HG03039 (cell line): ENCODE data around the gene FFAR4.

Experiments
- ATAC-seq: cut with Tn5 transposase; IDR thresholded peaks from one replicate; pipeline ENCODE4 v1.9.1; 2021; ENCODE audit warnings: mild to moderate bottlenecking, moderate library complexity; ENCODE audit not compliant: unreplicated experiment

Gene FFAR4

DNA sequence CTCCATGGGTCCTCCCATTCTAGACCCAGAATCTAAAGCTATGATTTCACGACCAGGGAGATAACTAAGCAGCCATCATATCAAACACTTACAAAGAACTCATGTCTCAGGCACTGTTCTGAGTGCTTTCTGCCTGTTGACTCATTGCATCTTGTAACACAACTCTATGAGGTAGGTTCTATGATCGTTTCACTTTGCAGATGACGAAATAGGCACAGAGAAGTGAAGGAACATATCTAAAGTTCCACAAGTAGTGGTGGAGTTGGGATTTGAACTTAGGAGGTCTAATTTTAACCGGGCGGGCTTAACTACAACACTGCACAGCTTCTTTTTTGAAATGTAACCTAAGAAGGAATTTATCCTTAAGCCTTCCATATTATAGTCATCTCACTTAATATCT lies 31.7 kb downstream of the FFAR4 start:
- no peak for ATAC-seq

DNA sequence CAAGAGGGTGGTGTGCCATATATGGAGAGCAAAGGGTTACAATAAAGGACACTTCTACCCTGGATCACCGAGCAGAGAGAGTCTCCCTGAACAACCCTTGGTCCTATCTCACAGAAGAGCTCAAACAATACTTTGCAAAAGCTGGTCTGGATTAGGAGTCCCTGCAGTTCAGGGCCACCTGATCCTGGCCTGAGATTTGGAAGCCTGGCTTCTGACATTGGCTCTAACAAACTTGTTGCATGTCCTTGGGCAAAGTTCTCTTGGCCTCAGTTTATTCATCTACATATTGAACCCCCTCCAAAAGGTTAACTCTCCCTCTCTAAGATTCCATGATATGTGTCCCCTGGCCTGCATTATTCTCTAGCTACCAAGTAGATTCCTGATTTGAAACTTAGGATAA lies 32.9 kb downstream of the FFAR4 start:
- ATAC-seq: no peak

DNA sequence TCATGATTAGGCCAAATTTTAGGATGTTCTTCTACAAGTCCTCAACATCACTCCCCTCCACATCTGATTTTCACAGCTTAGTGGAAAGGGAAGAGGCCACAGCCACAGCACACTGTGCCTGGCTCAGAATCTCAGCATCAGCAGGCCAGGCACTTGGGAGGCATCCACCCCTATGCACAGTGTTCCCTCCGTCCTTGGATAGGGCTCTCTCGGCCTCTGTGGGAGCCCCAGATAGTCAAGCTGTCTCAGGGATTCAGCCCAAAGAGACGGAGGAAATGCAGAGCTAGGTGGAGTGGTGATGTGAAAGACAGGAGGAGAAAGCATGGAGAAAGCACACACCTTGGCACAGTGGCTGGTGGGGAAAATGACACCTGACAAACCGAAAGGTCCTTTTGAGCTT lies 33.3 kb downstream of the FFAR4 start:
- ATAC-seq: no peak

DNA sequence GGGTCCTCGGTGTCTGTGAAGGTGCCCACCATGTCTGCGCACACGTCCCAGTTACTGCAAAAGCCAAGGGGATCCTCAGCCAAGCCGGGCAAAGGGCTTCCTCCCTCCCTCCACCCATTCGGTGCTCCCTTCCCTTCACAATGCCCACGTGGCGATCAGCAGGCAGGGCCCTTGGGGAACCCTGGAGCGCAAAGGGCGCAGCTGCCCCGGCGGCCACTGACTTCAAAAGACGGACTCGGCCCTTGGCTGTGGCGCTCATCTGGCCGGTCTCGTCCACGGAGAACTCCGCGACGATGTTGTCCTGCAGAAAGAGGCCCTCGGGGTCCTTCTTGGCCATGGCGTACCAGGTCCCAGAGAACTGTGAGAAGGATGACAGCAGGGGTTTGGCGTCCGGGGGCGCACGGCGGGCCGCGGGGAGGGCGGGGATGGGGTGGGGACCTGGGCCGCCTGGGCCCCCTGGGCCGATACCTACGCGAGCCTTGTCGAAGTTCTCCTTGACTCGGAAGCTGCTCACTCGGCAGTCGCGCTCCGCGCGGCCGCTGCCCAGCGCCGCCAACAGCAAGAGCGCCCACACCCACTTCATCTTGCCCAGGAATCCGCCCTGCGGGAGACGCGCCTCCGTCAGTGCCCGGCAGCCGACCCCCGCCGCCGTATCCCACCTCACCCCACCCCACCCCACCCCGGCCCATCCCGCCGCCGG lies 34.1 kb downstream of the FFAR4 start:
- ATAC-seq: no peak

DNA sequence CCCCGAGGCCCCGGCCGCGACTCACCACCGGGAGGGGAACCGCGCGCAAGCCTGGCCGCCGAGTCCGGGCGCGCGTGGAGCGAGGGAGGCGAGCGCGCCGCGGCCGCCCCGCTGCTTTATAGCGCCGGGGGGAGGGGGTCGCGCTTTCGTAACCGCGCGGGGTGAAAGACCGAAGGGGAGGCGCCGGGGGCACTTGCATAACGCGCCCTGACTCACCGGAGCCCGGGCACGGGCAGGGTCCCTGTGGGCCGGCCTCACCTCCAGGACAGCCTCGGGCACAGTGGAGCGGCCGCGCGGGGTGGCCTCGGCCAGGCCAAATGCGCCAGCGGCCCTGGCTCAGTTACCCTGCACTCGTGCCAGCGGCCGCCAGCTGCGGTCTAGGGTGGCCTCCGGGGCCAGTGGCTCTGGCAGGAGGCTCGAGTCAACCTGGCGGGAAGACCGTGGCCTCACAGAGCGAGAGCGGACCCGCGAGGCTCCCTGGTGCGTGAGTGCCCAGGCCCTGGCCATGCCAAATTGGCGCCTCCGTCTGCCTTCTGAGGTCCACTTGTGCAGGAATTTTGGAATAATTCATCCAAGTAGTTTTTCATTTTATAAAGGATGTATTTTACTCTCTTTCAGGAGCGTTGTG lies 34.8 kb downstream of the FFAR4 start, which contains the start of gene RBP4:
Gene RBP4 (minus strand): TSS at position 90 of the 628 bp plus-strand sequence. CDS start 207 bp downstream, outside the sequence.
- ATAC-seq: no peak

DNA sequence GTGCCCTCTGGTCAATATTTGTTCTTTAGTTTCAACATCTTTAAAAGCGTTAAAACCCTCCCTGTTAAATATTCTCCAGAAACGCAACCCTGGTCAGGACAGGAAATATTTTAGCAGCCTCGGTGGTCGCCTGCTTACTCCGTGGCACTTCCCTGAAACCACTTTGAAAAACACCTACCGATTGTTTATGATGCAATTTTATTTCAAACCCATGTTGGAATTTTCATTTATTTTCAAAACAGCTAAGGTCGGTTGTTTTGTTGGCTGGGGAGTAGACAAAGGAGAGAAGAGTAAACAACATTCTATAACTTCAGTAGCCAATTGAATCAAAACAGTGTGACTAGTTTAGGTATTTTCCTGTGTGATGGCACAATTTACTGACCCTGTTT lies 35.3 kb downstream of the FFAR4 start:
- no peak for ATAC-seq

DNA sequence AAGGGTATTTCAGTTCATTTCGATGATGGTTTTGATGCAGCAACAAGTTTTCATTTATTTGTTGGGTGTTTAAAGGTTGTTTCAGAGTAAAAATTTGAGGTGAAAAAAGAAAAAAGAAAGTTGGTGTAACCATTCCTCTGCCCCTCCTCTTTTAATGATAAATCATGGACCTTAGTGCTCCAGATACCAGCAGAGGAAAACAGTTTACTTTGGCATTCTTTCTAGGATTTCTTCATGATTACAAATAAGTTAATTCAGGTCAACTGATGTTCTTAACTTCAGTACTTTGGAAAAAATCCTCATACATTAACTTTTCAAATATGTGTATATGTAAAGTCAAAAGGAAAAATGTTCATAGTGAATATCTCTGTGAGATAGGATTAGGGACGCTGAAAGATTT lies 36.6 kb downstream of the FFAR4 start:
- ATAC-seq: no peak

DNA sequence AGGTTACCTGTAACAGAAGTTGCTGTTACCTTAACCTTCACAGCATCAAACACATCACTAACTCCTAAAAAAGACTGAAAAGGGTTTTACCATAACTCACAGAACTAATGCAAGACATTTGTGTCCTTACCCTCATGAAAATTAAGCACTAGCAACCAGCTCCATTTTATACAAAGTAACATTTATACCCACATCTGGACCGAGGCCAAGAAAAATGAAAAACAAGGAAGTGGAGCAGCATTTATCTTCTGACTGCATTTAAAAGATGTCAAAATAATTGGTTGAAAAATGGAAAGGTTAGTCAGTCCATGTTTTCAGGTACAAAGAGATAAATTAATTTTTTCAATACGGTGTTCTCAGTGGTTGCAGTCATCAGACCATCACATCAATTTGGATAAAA lies 37.7 kb downstream of the FFAR4 start:
- ATAC-seq: no peak

DNA sequence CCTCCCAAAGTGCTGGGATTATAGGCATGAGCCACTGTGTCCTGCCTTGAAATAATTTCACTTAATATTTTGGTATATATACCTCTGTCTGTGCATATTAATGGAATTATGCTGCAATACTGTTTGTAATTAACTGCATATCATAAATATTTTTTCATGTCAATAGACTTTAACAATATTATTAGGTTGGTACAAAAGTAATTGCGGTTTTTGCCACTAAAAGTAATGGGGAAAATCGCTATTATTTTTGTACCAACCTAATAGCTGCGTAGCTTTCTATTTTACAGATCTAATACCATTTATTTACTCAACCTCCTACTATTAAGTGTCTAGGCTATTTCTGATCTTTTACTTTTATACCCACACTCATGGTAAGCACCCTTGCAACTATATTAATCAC lies 42.0 kb downstream of the FFAR4 start:
- no peak for ATAC-seq

DNA sequence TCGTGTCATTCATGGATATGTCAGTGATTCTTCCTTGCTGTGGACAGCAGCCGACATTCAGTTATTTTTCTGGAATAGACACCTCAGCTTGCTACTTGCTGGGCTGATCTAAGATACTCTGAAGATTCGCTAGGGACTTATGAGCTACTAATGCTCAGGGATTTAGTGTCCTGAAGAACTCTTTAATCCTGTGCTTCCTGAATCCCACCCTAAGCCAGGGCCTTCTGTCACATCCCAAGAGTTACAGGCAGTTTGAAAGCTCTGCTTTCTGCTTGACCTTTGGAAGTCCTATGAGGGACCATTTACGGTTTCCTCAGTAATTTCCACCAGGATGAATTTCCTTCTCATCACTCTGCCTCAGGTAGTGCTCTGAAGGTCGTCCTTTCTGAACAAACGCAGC lies 45.8 kb downstream of the FFAR4 start, which contains the start of gene PDE6C:
Gene PDE6C (plus strand): TSS at position 227 of the 400 bp plus-strand sequence. CDS start 189 bp downstream, outside the sequence.
- no peak for ATAC-seq

DNA sequence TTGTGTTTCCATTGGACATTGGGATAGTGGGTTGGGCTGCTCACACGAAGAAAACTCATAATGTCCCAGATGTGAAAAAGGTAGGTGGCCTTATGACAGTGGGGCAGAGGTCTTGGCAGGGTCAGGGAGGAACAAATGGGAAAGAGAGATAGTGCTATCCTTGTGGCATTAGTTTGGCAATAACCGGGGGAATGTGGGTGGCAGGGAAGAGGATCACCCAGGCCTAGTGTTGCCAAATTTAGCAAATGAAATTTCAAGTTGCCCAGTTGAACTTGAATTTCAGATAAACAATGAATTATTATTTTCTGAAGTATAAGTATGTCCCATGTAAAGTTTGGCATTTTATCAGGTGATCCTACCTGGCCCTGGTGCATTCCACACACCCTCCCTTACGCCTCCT lies 46.7 kb downstream of the FFAR4 start:
- no peak for ATAC-seq

DNA sequence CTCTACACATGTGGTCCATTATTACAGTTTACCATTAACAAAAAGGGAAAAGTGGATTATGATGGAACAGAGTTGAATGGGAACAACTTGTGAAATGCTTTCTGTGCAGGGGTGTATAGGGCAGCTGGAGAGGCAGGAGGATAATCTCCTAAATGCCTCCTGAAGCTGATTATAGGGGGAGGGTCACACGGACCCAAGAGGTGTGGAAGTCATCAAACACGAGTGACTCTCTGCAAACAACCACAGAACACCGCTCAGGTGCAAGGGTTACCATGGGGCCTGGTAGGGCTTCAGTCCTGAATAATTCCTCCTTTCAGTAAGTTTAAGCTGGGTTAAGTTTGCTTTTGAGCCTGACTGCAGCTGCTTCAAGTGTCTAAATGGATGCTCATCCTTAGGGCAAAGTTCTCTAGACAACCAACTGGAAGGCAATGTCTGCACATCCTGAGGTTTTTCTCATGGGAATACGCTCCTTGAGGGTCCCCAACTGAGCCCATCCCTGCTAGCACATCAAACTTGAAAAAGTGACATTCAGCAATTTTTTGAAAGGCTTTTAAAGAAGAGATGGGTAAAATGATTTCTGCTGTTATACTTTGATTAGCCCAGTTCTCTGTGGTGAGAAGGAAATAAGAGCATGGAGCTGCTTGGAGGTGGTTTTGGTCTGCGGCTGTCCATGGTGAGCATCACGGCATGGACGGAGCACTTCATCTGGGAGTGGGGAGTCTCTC lies 47.8 kb downstream of the FFAR4 start:
- ATAC-seq: no peak

DNA sequence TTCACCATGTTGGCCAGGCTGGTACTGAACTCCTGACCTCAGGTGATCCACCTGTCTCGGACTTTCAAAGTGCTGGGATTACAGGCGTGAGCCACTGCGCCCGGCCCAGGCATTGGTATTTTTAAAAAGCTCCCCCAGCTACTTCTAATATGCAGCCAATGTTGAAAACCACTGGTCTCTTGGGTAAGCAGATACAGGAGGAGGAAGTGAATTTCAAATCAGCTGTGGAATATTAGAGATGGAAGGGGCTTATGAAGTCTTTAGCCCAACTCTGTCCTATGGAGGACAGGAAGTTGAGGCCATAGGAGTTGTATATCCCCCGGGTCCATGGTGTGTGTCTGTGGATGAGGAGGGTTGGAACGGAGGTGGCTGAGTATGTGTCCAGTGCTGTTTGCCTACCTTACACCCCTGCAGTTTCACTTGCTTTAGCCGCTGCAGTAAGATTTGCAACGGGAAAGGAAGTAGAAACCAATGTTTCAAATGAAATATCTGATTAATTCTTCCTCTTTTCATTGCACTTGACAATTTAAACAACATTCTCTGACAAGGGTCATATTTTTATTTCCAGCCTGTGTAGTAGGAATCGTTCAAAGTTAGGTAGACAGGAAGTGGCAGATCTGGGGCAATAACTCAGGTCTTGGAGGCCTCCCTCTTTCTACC lies 49.2 kb downstream of the FFAR4 start:
- ATAC-seq: no peak

DNA sequence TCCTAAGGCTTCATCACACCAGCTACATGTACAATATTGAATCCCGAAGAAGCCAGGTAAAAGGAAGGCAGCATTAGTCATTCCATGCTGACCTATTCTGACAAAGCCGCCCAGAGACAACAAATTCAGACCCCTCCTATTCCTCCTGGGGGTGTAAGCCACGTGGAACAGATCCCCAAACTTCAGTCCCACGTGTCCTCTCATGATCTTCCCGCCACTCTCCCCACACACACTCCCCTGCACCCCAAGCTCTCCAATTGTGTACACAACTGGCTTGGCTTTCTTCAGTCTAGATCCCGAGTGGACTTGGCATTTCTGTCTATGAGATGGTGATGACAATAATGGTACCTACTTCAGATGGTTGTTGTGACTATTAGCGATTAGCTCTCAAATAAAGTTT lies 54.5 kb downstream of the FFAR4 start:
- no peak for ATAC-seq

DNA sequence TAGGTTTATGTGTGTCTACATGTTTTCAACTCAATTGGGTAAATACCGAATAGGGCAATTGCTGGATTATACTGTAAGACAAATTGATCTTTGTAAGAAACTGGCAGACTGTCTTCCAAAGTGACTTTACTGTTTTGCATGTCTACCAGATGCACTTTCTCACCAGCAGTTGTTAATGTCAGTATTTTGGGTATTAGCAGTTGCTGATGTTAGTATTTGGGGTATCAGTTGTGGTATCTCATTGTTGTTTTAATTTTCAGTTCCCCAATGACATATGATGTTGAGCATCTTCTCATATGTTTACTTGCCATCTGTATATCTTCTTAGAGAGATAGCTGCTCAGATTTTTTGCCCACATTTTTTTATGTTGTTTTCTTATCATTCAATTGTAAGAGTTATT lies 56.5 kb downstream of the FFAR4 start:
- no peak for ATAC-seq

DNA sequence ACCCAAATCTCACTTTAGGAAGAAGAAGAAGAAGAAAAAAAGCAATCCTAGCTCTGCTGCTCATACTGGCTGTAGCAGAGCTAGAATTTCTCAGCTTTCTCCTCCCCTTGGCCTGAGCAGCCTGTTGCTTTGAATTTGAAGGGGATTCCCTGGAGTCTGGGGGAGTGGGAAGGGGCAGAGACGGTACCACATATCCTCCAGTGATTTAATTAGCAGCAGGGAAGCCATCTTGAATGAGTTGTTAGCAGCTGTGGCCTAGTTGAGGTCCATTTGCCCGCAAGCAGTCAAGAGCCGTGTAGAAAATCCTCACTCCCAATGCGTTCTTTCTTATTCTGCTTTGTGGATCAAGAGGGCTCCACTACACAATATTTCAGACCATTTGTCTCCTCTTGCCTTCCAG lies 62.4 kb downstream of the FFAR4 start:
- no peak for ATAC-seq

DNA sequence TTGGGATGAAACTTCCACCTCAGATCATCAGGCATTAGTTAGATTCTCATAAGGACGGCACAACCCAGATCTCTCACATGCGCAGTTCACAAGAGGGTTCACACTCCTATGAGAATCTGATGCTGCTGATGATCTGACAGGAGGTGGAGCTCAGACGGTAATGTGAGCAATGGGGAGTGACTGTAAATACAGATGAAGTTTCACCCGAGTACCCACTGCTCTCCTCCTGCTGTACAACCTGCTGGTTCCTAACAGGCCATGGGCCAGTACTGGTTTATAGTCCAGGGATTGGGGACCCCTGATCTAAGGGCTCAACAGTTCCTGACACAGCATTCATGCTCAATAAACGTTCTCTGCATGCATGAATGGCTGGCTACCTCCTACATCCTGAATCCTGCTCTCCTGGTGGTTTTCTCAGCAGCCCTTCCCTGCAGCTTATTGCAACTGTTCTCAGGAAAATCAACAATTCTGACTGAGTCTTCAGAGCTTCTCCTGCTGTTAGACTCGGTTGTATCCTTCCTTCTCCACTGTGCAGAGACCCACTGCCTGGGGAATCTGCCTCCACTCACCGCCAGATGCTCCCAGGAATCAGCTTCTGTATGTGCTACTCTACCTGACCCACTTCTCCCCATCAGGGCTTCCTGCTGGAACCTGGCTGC lies 63.3 kb downstream of the FFAR4 start:
- ATAC-seq: no peak

DNA sequence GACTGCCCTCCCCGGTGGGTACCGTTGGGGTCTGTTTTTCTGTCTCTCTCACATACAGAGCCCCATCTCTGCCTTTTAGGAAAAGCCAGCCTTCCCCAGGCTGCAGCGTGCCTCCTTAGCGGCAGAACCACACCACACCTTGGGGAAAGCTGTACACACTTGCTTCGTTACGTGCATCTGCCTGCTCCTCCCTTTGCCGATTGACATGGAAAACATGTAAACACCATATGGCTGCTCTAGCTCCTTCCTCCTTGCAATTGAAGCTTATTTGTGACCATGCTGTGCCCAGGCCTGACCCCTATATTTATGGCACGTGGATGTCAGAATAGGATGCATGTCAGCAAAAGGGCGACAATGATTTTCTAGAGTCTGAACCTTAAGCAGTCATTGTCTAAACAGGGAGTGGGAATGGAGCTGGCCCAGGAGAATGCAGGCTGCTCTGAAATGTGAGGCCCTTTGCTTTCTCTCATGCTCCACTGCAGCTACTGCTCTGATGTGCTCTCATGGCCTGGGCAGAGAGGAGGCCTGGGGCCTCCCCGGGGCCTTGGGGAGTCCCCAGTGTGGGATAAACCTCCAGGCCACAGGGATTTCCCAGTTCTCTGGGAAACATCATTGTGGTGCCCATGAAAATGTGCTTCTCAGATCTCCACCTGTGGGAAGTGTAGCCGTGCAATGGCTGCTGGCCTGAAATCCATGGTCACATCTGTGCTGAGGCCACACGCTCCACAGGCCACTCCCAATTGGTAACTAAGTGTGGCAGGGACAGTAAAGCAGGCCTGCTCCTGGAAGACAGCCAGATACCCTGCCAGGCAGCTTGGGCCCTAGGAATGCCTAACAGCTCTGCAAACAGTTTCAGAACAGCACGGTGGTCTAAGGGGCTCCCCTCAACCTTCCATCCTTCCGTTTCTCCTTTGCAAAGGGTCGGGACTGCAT lies 64.4 kb downstream of the FFAR4 start:
- ATAC-seq: no peak
